ENCODE results near the gene DCAF5.

DNA sequence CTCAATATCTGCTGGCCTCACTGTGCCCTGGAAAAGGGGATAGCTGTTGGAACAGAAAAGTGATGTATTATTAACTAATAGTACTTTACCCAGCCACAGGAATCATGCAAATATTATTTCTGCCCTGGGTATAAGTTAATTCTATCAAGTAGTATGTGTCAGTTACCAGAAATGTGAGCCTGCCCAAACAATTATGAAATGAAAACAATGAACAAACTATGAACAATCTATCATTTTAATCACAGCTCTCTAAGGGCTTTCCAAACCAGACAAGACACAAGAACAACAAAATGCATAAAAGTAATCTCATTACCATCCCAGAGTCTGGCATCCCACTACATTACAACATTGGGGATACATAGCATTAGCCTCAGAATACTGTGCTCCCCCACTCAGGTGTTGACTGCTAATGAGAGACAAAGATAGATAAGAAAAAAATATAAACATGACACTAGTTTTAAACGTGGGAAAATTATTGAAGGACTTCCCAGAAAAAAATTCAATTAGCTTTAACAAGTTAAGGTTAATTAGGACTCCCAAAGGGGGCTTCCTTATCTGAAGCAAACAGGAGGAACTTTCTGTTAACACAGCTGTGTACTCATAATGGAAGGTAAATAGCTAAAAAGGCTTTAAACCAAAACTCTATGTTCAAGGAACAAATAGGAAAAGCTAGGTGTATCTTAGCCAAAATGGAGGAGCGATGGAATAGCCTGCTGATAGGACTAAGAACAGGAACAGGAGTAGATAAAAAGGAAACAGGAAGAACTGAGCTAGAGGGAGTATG is 3.3 kb downstream of the DCAF5 start:
- no peak for TF ChIP-seq EP300 (IDR thresholded peaks at IDR 0.05)
- no peak for TF ChIP-seq CTCF (IDR thresholded peaks at IDR 0.05)
